ENCODE results near the gene PPP2R5C.

- no peak for TF ChIP-seq POLR2A (IDR thresholded peaks at IDR 0.05; ENCODE audit: low read depth, low read length)
- no peak for TF ChIP-seq PAX5 (IDR thresholded peaks at IDR 0.05; ENCODE audit: insufficient read depth, low read length, severe bottlenecking)
- TF ChIP-seq TAF1 (IDR thresholded peaks at IDR 0.05; ENCODE audit: low read depth, low read length) = no peak
Observed at GRCh38 chr14:101808020-101808641, 46.6 kb downstream of the PPP2R5C start.
